GM19240 (cell line): ENCODE measurements around the gene SLC24A4.

Source experiments
- DNase-seq: peaks from one replicate; pipeline ENCODE4 v3.0.0; 2011; ENCODE audit warnings: low spot score; ENCODE audit not compliant: insufficient read length

SLC24A4 gene

GRCh38 chr14:92473261-92473968 is 150.4 kb downstream of the SLC24A4 start:
- no peak for DNase-seq

- no peak for DNase-seq
Measured at GRCh38 chr14:92473969-92474535, 151.1 kb downstream of the SLC24A4 start.

- DNase-seq = no peak
Measured at GRCh38 chr14:92475037-92475436, 152.1 kb downstream of the SLC24A4 start.

GRCh38 chr14:92475451-92476187 is 152.7 kb downstream of the SLC24A4 start:
- no peak for DNase-seq

- no peak for DNase-seq
Measured at GRCh38 chr14:92480856-92481255, 157.9 kb downstream of the SLC24A4 start.

- no peak for DNase-seq
Measured at GRCh38 chr14:92481386-92481785, 158.4 kb downstream of the SLC24A4 start.

GRCh38 chr14:92481811-92482555 is 159.0 kb downstream of the SLC24A4 start:
- DNase-seq = no peak

GRCh38 chr14:92482621-92483319 is 159.8 kb downstream of the SLC24A4 start:
- DNase-seq = no peak

GRCh38 chr14:92484132-92484823 is 161.3 kb downstream of the SLC24A4 start:
- DNase-seq = no peak

- no peak for DNase-seq
Measured at GRCh38 chr14:92486881-92487280, 163.9 kb downstream of the SLC24A4 start.

- DNase-seq = no peak
Measured at GRCh38 chr14:92487513-92488133, 164.7 kb downstream of the SLC24A4 start.

GRCh38 chr14:92489394-92490238 is 166.7 kb downstream of the SLC24A4 start:
- DNase-seq = no peak

- DNase-seq = no peak
Measured at GRCh38 chr14:92490239-92490959, 167.4 kb downstream of the SLC24A4 start.

GRCh38 chr14:92491782-92492181 is 168.8 kb downstream of the SLC24A4 start:
- no peak for DNase-seq

- DNase-seq = no peak
Measured at GRCh38 chr14:92492258-92492657, 169.3 kb downstream of the SLC24A4 start.

- DNase-seq = no peak
Measured at GRCh38 chr14:92493024-92493423, 170.1 kb downstream of the SLC24A4 start.

GRCh38 chr14:92493492-92493891 is 170.5 kb downstream of the SLC24A4 start:
- no peak for DNase-seq

GRCh38 chr14:92494512-92494911 is 171.5 kb downstream of the SLC24A4 start:
- no peak for DNase-seq

- DNase-seq = no peak
Measured at GRCh38 chr14:92495027-92495426, 172.1 kb downstream of the SLC24A4 start.
